GM23338 (cell line): Measurements from ENCODE around the gene DDRGK1. TPM values are rescaled to one million over a fixed set of nuclear protein-coding genes. Genes with fewer than 3 reads are reported as not detected.

ENCODE experiments used
- ATAC-seq: fragments of 200-7000 bp; cut with Tn5 transposase; 3 replicates; pipeline ENCODE4 v1.9.1; 2020
- DNase-seq: peaks from one replicate; pipeline ENCODE4 v3.0.0-alpha.2; 2015; ENCODE audit warnings: low spot score
- H2AFZ ChIP-seq: fragments of 200-600 bp; sonication (generic); 2 replicates; pipeline ENCODE4 v1.8.0; 2016; ENCODE audit warnings: antibody characterized with exemption, mild to moderate bottlenecking, moderate library complexity
- H3F3A ChIP-seq: fragments of 200-600 bp; sonication (generic); replicated peaks from 2 replicates; pipeline ENCODE4 v1.8.0; 2017; ENCODE audit warnings: antibody characterized with exemption, mixed run types, low read depth
- H3K27ac ChIP-seq: fragments of 200-600 bp; sonication (generic); 2 replicates; pipeline ENCODE4 v1.6.1; 2016; ENCODE audit warnings: low read depth
- H3K27me3 ChIP-seq: fragments of 200-600 bp; sonication (generic); 2 replicates; pipeline ENCODE4 v1.8.0; 2016; ENCODE audit warnings: mild to moderate bottlenecking, mixed run types, moderate library complexity; ENCODE audit not compliant: insufficient read depth
- H3K36me3 ChIP-seq: fragments of 200-600 bp; sonication (generic); 2 replicates; pipeline ENCODE4 v1.8.0; 2016; ENCODE audit warnings: mild to moderate bottlenecking; ENCODE audit not compliant: insufficient read depth
- H3K4me1 ChIP-seq: fragments of 200-600 bp; sonication (generic); 2 replicates; pipeline ENCODE4 v1.8.0; 2016; ENCODE audit warnings: mild to moderate bottlenecking, moderate library complexity; ENCODE audit not compliant: insufficient read depth
- H3K4me2 ChIP-seq: fragments of 200-600 bp; sonication (generic); 2 replicates; pipeline ENCODE4 v1.7.1; 2017; ENCODE audit warnings: mixed run types
- H3K4me3 ChIP-seq: fragments of 200-600 bp; sonication (generic); 2 replicates; pipeline ENCODE4 v1.6.1; 2016; ENCODE audit warnings: mixed run types
- H3K79me2 ChIP-seq: fragments of 200-600 bp; sonication (generic); replicated peaks from 2 replicates; pipeline ENCODE4 v1.8.0; 2017; ENCODE audit warnings: mild to moderate bottlenecking; ENCODE audit not compliant: insufficient read depth
- H3K9me2 ChIP-seq: fragments of 200-600 bp; sonication (generic); 2 replicates; pipeline ENCODE4 v1.8.0; 2017; ENCODE audit not compliant: insufficient read depth
- H4K20me1 ChIP-seq: fragments of 200-600 bp; sonication (generic); replicated peaks from 2 replicates; pipeline ENCODE4 v1.8.0; 2017; ENCODE audit warnings: mild to moderate bottlenecking; ENCODE audit not compliant: insufficient read depth
- H3K27ac Mint-ChIP-seq: 2 replicates; pipeline ENCODE4 v1.8.0; 2020; ENCODE audit warnings: inconsistent platforms, mild to moderate bottlenecking, moderate library complexity, mixed read lengths
- H3K27me3 Mint-ChIP-seq: 3 replicates; pipeline ENCODE4 v1.8.0; 2022; ENCODE audit warnings: low read depth, mild to moderate bottlenecking, moderate library complexity, mixed read lengths, inconsistent platforms; ENCODE audit not compliant: insufficient read depth, poor library complexity
- H3K36me3 Mint-ChIP-seq: 3 replicates; pipeline ENCODE4 v1.8.0; 2021; ENCODE audit warnings: low read depth, mild to moderate bottlenecking, inconsistent platforms, moderate library complexity, mixed read lengths
- H3K4me1 Mint-ChIP-seq: 3 replicates; pipeline ENCODE4 v1.8.0; 2020; ENCODE audit warnings: mild to moderate bottlenecking, inconsistent platforms, mixed read lengths
- H3K4me3 Mint-ChIP-seq: 3 replicates; pipeline ENCODE4 v1.8.0; 2021; ENCODE audit warnings: moderate library complexity, mild to moderate bottlenecking, inconsistent platforms, mixed read lengths
- H3K9me3 Mint-ChIP-seq: 3 replicates; pipeline ENCODE4 v1.8.0; 2020; ENCODE audit warnings: moderate library complexity, mild to moderate bottlenecking, inconsistent platforms, mixed read lengths
- CREB1 ChIP-seq: fragments of 250-450 bp; sonication (Bioruptor Pico); IDR thresholded peaks from 2 replicates; pipeline ENCODE4 v1.5.0; 2020; ENCODE audit warnings: low read depth, mild to moderate bottlenecking, moderate library complexity
- EZH2 ChIP-seq: fragments of 200-600 bp; sonication (generic); IDR thresholded peaks from one replicate; pipeline ENCODE4 v1.8.0; 2017; ENCODE audit warnings: antibody characterized with exemption, mild to moderate bottlenecking, low read depth; ENCODE audit not compliant: unreplicated experiment
- EZH2phosphoT487 ChIP-seq: fragments of 200-600 bp; sonication (generic); IDR thresholded peaks from one replicate; pipeline ENCODE4 v1.8.1; 2018; ENCODE audit warnings: antibody characterized with exemption; ENCODE audit not compliant: unreplicated experiment
- JUNB ChIP-seq: IDR thresholded peaks from one replicate; pipeline ENCODE4 v1.6.1; 2016; ENCODE audit warnings: antibody characterized with exemption; ENCODE audit not compliant: unreplicated experiment
- POLR2AphosphoS5 ChIP-seq: IDR thresholded peaks from 2 replicates; pipeline ENCODE4 v1.6.1; 2016; ENCODE audit warnings: antibody characterized with exemption, low read depth
- ZNF331 ChIP-seq: fragments of 250-450 bp; sonication (Bioruptor Pico); IDR thresholded peaks from 2 replicates; pipeline ENCODE4 v1.5.0; 2020; ENCODE audit warnings: low read depth, mild to moderate bottlenecking, moderate library complexity
- polyA plus RNA-seq: library from polyadenylated mRNA; unstranded; fragments of >200 nt; fragmentation: Nextera tagmentation; extraction: Ambion mirVana; gene quantifications from 2 replicates; pipeline ENCODE4 v1.2.1, GENCODE V29; 2016
- total RNA-seq: library from RNA; depleted of rRNA; stranded (reverse); fragments of >200 nt; shearing (Covaris generic); gene quantifications from 2 replicates; pipeline ENCODE4 v1.2.3, GENCODE V29; 2014
- TF ChIP-seq, protein P1 (sequence below): IDR thresholded peaks from one replicate; pipeline ENCODE4 v1.6.1; 2018; ENCODE audit warnings: antibody characterized with exemption; ENCODE audit not compliant: unreplicated experiment
- TF ChIP-seq, protein P2 (sequence below): IDR thresholded peaks from 2 replicates; pipeline ENCODE4 v1.6.1; 2016; ENCODE audit warnings: antibody characterized with exemption
- TF ChIP-seq, protein P3 (sequence below), 2 experiments: fragments of 200-600 bp in 1 of 2; sonication (generic) in 1 of 2; conservative IDR thresholded peaks; 2 replicates each; pipeline versions ENCODE4 v1.5.1 to v1.6.1; 2016 to 2017; ENCODE audit warnings: antibody characterized with exemption in 2 of 2, low read depth in 2 of 2, mild to moderate bottlenecking in 2 of 2, moderate library complexity in 1 of 2

Gene DDRGK1
- total and polyA plus RNA-seq, 2 experiments from 2014 or later = 44.0 to 45.5 TPM

DNA sequence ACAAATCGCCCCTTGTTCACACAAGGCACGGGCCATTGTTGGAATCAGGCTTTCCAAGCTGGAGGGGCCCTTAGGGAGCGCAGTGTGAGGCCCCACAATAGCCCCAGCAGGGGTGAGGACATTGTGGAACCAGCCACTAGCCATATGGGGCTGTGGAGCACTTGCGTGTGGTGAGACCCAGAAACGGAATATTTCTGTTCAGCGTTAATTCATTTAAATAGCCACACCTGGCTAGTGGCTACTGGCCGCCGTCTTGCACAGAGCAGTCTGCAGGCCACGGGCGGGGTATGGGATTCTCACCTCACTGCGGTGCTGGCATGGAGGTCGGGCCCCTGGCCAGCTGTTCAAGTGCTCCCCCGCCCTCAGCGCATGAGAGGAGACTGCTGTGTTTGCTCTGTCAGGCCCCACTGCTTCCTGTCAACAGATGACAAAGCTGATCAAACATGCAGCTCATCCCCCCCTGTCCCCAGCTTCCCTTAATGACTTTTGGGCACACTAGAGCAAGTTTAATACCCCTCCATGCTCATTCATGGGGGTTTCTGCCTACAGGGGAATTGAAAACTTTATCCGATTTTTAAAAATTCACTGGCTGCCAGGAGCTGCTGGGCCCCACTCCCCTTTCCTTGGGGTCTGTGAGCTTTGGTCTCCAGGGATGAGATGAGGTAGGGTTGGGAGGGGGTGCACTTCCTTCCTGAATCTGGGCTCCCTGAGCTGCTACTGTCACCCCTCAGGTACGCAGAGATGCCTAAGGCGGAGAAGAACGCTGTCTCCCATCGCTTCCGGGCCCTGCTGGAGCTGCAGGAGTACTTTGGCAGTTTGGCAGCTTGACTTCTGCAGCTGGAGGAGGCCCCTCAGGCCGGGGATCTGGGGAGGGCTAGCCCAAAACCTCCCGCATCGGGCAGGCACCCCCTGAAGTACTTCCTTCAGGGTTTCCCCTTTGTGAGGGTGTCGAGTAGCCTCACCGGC, 18.4 kb upstream of the DDRGK1 start:
- Mint-ChIP-seq H3K4me3 (no peak overlapping the region), H3K4me1 (peaks cover 5% of the 10 kb centered on the region; the same call in 1 of the 3 replicates), H3K27ac (no peak overlapping the region), H3K36me3 (peaks cover 32% of the 10 kb centered on the region), H3K27me3 (peaks cover 5% of the 10 kb centered on the region), H3K9me3 (no peaks in the 10 kb centered on the region)
- ATAC-seq (no peak), DNase-seq (peak; percentile 23)
- Histone ChIP-seq H3K27ac (peak overlapping the region; percentile 63; the same call in 1 of the 2 replicates), H3K4me1 (no peaks in the 10 kb centered on the region; the same call in 1 of the 2 replicates), H4K20me1 (peaks cover 2% of the 10 kb centered on the region; the same call in 1 of the 2 replicates), H3K4me2 (no peak overlapping the region), H2AFZ (no peak overlapping the region), H3K27me3 (no peaks in the 10 kb centered on the region), H3K79me2 (no peaks in the 10 kb centered on the region), H3F3A (peaks cover 5% of the 10 kb centered on the region; the same call in 1 of the 2 replicates), H3K4me3 (no peak overlapping the region), H3K9me2 (no peaks in the 10 kb centered on the region), H3K36me3 (peaks cover 11% of the 10 kb centered on the region; the same call in 1 of the 2 replicates)
- TF ChIP-seq CREB1 (CRISPR knock-in tag) = no peak

DNA sequence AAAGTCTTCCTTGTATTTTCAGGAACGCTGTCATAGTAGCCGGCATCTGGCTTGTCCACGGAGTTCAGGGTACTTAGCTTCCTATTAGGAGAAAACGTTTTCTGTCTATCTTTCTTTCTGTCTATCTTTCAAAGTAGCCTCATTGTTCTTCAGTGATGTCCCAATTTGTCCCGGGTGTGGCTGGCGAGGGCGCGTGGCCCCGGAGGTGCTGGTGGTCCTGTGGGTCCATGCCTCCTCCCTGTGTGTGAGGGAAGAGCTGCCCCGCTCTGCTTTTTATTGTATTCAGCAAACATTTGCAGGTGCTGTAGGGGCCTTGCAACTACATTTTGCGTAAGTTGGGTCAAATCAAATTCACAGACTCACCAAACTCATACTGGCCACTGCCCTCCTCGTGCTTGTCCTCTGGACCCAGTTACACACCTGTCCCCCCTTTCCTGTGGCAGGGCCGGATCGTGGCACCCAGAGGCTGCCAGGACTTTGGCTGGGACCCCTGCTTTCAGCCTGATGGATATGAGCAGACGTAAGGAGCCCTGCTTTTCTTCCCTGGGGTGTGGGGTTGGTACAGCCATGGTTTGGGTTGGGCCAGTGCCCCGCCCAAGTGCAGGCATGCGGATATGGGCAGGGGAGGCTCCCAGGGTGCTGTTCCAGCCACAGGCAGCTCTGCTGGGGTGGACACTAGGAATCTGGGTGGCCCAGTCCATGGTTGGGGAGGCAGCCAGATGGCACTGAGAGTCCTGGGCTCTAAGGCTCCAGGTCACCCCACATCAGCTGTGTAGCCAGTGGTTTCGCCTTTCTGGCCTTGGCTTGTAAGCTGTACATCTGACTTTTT, 17.1 kb upstream of the DDRGK1 start:
- no peak overlapping the region for H3K4me2 ChIP-seq
- H3K36me3 ChIP-seq = peaks cover 11% of the 10 kb centered on the region; the same call in 1 of the 2 replicates
- H3K4me1 Mint-ChIP-seq = peaks cover 5% of the 10 kb centered on the region; the same call in 1 of the 3 replicates
- H3K27ac Mint-ChIP-seq = no peak overlapping the region
- peaks cover 5% of the 10 kb centered on the region for H3K27me3 Mint-ChIP-seq
- no peak overlapping the region for H3K27ac ChIP-seq
- no peaks in the 10 kb centered on the region; the same call in 1 of the 2 replicates for H3K4me1 ChIP-seq
- H3F3A ChIP-seq = peaks cover 9% of the 10 kb centered on the region; the same call in 1 of the 2 replicates
- peaks cover 9% of the 10 kb centered on the region; the same call in 1 of the 2 replicates for H4K20me1 ChIP-seq
- H3K4me3 Mint-ChIP-seq = no peak overlapping the region
- H3K36me3 Mint-ChIP-seq = peaks cover 28% of the 10 kb centered on the region; the same call in 2 of the 3 replicates
- H3K9me2 ChIP-seq = no peaks in the 10 kb centered on the region
- no peaks in the 10 kb centered on the region for H3K27me3 ChIP-seq
- H3K9me3 Mint-ChIP-seq = no peaks in the 10 kb centered on the region
- H3K79me2 ChIP-seq = no peaks in the 10 kb centered on the region
- ATAC-seq (no peak), DNase-seq (no peak)
- no peak overlapping the region for H3K4me3 ChIP-seq
- H2AFZ ChIP-seq = no peak overlapping the region
- TF ChIP-seq, protein P1, sequence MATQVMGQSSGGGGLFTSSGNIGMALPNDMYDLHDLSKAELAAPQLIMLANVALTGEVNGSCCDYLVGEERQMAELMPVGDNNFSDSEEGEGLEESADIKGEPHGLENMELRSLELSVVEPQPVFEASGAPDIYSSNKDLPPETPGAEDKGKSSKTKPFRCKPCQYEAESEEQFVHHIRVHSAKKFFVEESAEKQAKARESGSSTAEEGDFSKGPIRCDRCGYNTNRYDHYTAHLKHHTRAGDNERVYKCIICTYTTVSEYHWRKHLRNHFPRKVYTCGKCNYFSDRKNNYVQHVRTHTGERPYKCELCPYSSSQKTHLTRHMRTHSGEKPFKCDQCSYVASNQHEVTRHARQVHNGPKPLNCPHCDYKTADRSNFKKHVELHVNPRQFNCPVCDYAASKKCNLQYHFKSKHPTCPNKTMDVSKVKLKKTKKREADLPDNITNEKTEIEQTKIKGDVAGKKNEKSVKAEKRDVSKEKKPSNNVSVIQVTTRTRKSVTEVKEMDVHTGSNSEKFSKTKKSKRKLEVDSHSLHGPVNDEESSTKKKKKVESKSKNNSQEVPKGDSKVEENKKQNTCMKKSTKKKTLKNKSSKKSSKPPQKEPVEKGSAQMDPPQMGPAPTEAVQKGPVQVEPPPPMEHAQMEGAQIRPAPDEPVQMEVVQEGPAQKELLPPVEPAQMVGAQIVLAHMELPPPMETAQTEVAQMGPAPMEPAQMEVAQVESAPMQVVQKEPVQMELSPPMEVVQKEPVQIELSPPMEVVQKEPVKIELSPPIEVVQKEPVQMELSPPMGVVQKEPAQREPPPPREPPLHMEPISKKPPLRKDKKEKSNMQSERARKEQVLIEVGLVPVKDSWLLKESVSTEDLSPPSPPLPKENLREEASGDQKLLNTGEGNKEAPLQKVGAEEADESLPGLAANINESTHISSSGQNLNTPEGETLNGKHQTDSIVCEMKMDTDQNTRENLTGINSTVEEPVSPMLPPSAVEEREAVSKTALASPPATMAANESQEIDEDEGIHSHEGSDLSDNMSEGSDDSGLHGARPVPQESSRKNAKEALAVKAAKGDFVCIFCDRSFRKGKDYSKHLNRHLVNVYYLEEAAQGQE = no peak
- TF ChIP-seq POLR2AphosphoS5 (no peak), EZH2phosphoT487 (no peak), EZH2 (no peak), ZNF331 (CRISPR knock-in tag) (no peak), JUNB (no peak), CREB1 (CRISPR knock-in tag) (no peak)
- TF ChIP-seq, protein P2, sequence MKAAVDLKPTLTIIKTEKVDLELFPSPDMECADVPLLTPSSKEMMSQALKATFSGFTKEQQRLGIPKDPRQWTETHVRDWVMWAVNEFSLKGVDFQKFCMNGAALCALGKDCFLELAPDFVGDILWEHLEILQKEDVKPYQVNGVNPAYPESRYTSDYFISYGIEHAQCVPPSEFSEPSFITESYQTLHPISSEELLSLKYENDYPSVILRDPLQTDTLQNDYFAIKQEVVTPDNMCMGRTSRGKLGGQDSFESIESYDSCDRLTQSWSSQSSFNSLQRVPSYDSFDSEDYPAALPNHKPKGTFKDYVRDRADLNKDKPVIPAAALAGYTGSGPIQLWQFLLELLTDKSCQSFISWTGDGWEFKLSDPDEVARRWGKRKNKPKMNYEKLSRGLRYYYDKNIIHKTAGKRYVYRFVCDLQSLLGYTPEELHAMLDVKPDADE = no peak
- TF ChIP-seq, protein P3, sequence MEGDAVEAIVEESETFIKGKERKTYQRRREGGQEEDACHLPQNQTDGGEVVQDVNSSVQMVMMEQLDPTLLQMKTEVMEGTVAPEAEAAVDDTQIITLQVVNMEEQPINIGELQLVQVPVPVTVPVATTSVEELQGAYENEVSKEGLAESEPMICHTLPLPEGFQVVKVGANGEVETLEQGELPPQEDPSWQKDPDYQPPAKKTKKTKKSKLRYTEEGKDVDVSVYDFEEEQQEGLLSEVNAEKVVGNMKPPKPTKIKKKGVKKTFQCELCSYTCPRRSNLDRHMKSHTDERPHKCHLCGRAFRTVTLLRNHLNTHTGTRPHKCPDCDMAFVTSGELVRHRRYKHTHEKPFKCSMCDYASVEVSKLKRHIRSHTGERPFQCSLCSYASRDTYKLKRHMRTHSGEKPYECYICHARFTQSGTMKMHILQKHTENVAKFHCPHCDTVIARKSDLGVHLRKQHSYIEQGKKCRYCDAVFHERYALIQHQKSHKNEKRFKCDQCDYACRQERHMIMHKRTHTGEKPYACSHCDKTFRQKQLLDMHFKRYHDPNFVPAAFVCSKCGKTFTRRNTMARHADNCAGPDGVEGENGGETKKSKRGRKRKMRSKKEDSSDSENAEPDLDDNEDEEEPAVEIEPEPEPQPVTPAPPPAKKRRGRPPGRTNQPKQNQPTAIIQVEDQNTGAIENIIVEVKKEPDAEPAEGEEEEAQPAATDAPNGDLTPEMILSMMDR (conservative IDR thresholded peaks at IDR 0.05; ENCODE audit: low read depth in 2 of 2) = no peak
